Omental fat pad (tissue), 4 donors: Measurements from ENCODE around the gene SAMD14. TPM values are rescaled to one million over a fixed set of nuclear protein-coding genes. Genes with fewer than 3 reads are reported as not detected.

Source experiments
- ATAC-seq: fragments of 150-250 bp; one replicate; pipeline ENCODE4 v1.9.1; 2016; ENCODE audit warnings: mild to moderate bottlenecking, moderate library complexity; ENCODE audit not compliant: low FRiP score
- DNase-seq: peaks from one replicate; pipeline ENCODE4 v3.0.0-alpha.2; 2019; ENCODE audit warnings: low spot score
- CTCF ChIP-seq, 3 donors: fragments of 450-650 bp; IDR thresholded peaks; one replicate each; pipeline ENCODE4 v1.5.1; 2016 to 2017; ENCODE audit warnings: antibody characterized with exemption in 3 of 3, mild to moderate bottlenecking in 3 of 3, moderate library complexity in 2 of 3
- total RNA-seq, 4 donors: library from RNA; depleted of rRNA; stranded (reverse); fragments of >200 nt; gene quantifications; one replicate each; pipeline ENCODE4 v1.1.0, GENCODE V29; 2016

The SAMD14 gene
- total RNA-seq, 4 donors from 2014 or later, result 0.12 to 0.44 TPM; not detected in 2

GRCh38 chr17:50094243-50094752, 35.7 kb downstream of the SAMD14 start:
- peak in 2 of 3 donors; percentile 51 to 79 for TF ChIP-seq CTCF (IDR thresholded peaks at IDR 0.05)
- DNase-seq, result peak; percentile 98
- ATAC-seq, result peak; percentile 55

- TF ChIP-seq CTCF (IDR thresholded peaks at IDR 0.05), result no peak
- DNase-seq, result no peak
- ATAC-seq, result no peak
Measured at GRCh38 chr17:50093807-50094206, 36.2 kb downstream of the SAMD14 start.

DNA sequence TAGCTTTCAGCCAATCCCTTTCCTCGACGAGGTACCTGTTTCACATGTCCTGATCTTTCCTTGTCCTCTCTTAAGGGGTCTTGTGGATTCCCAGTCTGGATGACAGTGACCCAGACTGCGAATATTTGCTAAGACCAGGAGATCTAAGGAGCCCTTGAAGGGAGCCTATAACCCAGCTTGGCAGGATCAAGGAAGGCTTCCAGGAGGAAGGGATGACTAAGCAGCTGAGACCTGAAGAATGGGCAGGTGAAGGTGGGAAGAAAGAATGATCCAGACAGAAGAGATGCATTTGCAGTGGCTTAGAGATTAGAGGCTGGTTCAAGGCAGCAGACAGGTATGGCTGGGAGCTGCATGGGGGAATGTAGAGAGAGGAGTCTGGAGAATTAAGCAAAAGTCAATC, 36.7 kb downstream of the SAMD14 start:
- ATAC-seq (no peak), DNase-seq (no peak)
- no peak for TF ChIP-seq CTCF (IDR thresholded peaks at IDR 0.05)

GRCh38 chr17:50091918-50092285, 38.1 kb downstream of the SAMD14 start:
- no peak for TF ChIP-seq CTCF (IDR thresholded peaks at IDR 0.05)
- DNase-seq, result no peak
- ATAC-seq, result no peak

DNA sequence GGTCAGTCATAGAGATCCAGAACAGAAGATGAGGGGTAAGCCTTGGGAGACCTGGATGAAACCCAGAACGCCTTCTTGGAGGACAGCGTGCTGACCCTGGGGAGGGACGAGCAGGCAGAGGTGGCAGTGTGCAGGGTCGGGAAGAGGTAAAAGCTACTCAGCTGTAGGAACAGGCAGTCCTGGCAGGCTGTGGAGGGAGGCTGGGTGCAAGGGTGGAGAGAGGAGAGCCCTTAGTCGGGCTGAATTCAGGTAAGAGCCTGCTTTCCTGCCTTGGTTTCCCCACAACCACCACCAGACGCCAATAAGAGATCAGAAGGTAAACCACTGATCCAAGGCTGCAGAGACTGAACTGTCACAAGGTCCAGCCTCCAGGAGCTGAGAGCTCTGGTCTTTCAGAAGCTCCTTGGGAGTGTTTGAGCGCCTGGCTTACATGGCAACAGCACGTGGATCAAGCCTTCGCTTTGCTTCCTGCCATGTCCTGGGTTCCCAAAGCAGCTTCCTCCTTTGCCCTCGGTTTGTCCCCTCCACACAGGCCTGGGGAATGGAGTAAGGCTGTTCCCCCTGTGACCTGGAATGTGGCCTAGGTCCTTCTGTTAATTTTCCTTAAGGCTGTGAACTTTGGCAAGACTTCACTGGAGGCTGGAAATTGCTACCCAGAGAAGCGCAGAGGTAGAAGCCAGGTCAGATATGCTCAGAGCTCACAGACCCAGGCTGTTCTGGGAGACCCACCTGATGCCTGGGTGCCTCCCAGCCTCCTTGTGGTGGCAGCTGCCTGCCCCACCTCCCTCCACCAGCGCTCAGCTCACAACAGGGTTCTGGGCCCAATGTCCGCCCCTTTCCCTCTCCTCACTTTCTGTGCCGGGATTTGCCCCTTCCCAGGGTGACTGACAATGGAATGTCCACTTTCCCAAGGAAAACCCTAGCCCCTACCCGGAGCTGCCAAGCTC, 38.7 kb downstream of the SAMD14 start:
- DNase-seq, result no peak
- ATAC-seq, result no peak
- TF ChIP-seq CTCF (IDR thresholded peaks at IDR 0.05), result no peak

DNA sequence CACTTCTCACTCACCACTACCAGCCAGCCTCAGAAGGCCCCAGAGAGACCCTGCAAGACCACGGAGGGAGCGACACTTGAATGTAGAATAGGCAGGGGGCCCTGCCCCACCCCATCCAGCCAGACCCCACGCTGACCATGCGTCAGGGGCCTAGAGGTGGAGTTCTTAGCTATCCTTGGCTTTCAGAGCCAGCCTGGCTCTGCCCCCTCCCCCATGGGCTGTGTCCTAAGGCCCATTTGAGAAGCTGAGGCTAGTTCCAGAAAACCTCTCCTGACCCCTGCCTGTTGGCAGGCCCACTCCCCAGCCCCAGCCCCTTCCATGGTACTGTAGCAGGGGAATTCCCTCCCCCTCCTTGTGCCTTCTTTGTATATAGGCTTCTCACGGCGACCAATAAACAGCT, 39.9 kb downstream of the SAMD14 start:
- ATAC-seq, result no peak
- no peak for DNase-seq
- no peak for TF ChIP-seq CTCF (IDR thresholded peaks at IDR 0.05)
